Measurements from ENCODE around the gene CDHR3. TPM values are rescaled to one million over a fixed set of nuclear protein-coding genes. Genes with fewer than 3 reads are reported as not detected.

CDHR3 gene
- total and polyA plus RNA-seq, 4 donors, result 1.0 to 10.5 (median 1.8) TPM

DNA sequence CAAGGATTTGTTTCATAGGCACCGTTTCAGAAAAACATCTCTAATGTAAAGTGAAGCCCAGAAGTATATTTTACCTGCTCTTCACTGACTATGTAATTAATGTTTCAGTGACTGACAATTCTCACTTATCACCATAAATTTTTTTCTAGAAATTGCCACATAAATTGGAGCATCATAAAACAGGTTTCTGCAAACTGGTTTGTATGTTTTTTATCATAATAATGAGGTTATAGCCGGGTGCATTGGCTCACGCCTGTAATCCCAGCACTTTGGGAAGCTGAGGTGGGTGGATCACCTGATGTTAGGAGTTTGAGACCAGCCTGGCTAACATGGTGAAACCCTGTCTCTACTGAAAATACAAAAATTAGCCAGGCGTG lies 109.6 kb downstream of the CDHR3 start:
- Histone ChIP-seq H3K27ac (ENCODE audit: low read depth in 1 of 2, low read length in 2 of 2) (no peak overlapping the region), H3K9me3 (ENCODE audit: control insufficient read depth in 4 of 4, low read length in 3 of 4) (no peaks in the 10 kb centered on the region), H3K4me3 (ENCODE audit: low read depth in 1 of 3, low read length in 3 of 3) (no peak overlapping the region), H3K36me3 (ENCODE audit: control insufficient read depth in 4 of 4, insufficient read depth in 3 of 4, low read depth in 1 of 4, low read length in 3 of 4) (no peaks in the 10 kb centered on the region), H3K9ac (ENCODE audit: low read depth in 1 of 2, low read length in 2 of 2) (no peak overlapping the region), H3K4me1 (ENCODE audit: control insufficient read depth in 4 of 4, insufficient read depth in 4 of 4, low read length in 3 of 4) (peaks cover 0 to 13% (median 5%) of the 10 kb centered on the region in 4 donors), H3K27me3 (ENCODE audit: control insufficient read depth in 4 of 4, insufficient read depth in 4 of 4, low read length in 3 of 4) (no peaks in the 10 kb centered on the region)
- WGBS, result 83% methylated on average over 4 of the region's 4 CpGs
- TF ChIP-seq GABPA (IDR thresholded peaks at IDR 0.05 in 1 of 2, conservative IDR thresholded peaks at IDR 0.05 in 1 of 2) (no peak), HNF4G (IDR thresholded peaks at IDR 0.05) (no peak), EGR1 (IDR thresholded peaks at IDR 0.05; ENCODE audit: low read depth in 2 of 2) (no peak), HNF4A (conservative IDR thresholded peaks at IDR 0.05) (no peak), SP1 (IDR thresholded peaks at IDR 0.05) (no peak), TAF1 (conservative IDR thresholded peaks at IDR 0.05) (no peak), NR2F2 (IDR thresholded peaks at IDR 0.05) (no peak), RXRA (IDR thresholded peaks at IDR 0.05) (no peak)
- TF ChIP-seq, protein P1, sequence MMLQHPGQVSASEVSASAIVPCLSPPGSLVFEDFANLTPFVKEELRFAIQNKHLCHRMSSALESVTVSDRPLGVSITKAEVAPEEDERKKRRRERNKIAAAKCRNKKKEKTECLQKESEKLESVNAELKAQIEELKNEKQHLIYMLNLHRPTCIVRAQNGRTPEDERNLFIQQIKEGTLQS (IDR thresholded peaks at IDR 0.05), result no peak
- TF ChIP-seq, protein P2, sequence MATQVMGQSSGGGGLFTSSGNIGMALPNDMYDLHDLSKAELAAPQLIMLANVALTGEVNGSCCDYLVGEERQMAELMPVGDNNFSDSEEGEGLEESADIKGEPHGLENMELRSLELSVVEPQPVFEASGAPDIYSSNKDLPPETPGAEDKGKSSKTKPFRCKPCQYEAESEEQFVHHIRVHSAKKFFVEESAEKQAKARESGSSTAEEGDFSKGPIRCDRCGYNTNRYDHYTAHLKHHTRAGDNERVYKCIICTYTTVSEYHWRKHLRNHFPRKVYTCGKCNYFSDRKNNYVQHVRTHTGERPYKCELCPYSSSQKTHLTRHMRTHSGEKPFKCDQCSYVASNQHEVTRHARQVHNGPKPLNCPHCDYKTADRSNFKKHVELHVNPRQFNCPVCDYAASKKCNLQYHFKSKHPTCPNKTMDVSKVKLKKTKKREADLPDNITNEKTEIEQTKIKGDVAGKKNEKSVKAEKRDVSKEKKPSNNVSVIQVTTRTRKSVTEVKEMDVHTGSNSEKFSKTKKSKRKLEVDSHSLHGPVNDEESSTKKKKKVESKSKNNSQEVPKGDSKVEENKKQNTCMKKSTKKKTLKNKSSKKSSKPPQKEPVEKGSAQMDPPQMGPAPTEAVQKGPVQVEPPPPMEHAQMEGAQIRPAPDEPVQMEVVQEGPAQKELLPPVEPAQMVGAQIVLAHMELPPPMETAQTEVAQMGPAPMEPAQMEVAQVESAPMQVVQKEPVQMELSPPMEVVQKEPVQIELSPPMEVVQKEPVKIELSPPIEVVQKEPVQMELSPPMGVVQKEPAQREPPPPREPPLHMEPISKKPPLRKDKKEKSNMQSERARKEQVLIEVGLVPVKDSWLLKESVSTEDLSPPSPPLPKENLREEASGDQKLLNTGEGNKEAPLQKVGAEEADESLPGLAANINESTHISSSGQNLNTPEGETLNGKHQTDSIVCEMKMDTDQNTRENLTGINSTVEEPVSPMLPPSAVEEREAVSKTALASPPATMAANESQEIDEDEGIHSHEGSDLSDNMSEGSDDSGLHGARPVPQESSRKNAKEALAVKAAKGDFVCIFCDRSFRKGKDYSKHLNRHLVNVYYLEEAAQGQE (IDR thresholded peaks at IDR 0.05), result no peak
- no peak for DNase-seq (ENCODE audit: low spot score)

DNA sequence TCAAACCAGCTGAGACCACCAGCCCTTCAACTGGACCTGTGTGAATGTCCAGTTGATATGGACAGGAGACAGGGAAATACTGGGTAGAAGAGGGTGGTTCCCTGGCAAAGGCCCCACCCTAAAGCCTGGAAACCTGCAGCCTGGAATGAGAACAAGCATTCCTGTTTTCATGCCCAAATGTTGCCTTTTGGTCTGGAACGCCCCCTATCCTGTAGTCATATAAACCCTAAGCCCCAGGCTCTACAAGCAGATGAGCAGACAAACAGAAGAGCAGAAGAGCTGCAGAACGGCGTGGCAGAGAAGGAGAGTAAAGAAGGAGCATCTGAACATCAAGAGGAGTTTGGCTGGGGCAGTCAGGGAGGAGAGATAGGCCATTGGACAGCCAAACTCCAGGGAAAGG lies 110.6 kb downstream of the CDHR3 start:
- no peaks in the 10 kb centered on the region for H3K36me3 ChIP-seq (ENCODE audit: control insufficient read depth in 4 of 4, insufficient read depth in 3 of 4, low read depth in 1 of 4, low read length in 3 of 4)
- DNase-seq (ENCODE audit: low spot score), result no peak
- no peak overlapping the region for H3K4me3 ChIP-seq (ENCODE audit: low read depth in 1 of 3, low read length in 3 of 3)
- no peaks in the 10 kb centered on the region for H3K9me3 ChIP-seq (ENCODE audit: control insufficient read depth in 4 of 4, low read length in 3 of 4)
- H3K4me1 ChIP-seq (ENCODE audit: control insufficient read depth in 4 of 4, insufficient read depth in 4 of 4, low read length in 3 of 4), result peaks cover 0 to 13% (median 5%) of the 10 kb centered on the region in 4 donors
- no peaks in the 10 kb centered on the region for H3K27me3 ChIP-seq (ENCODE audit: control insufficient read depth in 4 of 4, insufficient read depth in 4 of 4, low read length in 3 of 4)
- TF ChIP-seq, protein P1 (IDR thresholded peaks at IDR 0.05), result no peak
- TF ChIP-seq CTCF (IDR thresholded peaks at IDR 0.05; ENCODE audit: low read depth, low read length, missing input control), result no peak
- TF ChIP-seq SP1 (IDR thresholded peaks at IDR 0.05), result no peak
- TF ChIP-seq MAX (IDR thresholded peaks at IDR 0.05), result no peak
- H3K9ac ChIP-seq (ENCODE audit: low read depth in 1 of 2, low read length in 2 of 2), result no peak overlapping the region
- 92% methylated on average over 3 of the region's 3 CpGs for WGBS
- no peak overlapping the region for H3K27ac ChIP-seq (ENCODE audit: low read depth in 1 of 2, low read length in 2 of 2)

Data from liver (tissue), 9 donors.